ENCODE data around the gene CEP192. TPM values are rescaled to one million over a fixed set of nuclear protein-coding genes. Genes with fewer than 3 reads are reported as not detected.

CEP192 gene
- total and polyA plus RNA-seq, 2 donors (not counting 1 experiment from before 2014, with no cell fraction given): 39.3 to 47.3 TPM

DNA sequence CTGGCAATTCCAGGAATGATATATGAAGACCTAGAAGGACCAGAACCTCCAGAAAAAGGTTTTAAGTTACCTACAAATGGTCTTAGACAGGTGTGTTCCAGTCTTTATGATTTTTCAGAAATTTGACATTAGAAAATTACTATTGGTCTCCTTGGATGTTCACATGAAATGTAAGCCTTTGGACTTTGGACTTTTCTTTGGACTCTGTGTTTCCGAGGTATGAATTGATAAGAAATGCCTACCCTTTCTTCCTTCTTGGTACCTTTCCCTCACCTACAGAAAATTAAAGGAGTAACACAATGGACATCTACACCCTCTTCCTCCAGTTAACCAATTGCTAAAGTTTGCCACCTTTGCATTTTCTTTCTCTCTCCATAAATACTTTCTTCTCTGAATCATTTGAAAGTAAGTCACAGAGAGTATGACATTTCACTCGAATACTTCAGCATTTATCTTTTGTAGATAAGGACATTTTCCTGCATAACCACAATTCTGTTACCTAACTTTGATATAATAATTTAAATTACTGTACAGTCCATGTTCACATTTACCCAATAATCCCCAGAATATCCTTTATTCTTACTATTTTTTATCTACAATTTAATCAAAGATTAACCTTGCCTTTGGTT, 26.2 kb downstream of the CEP192 start:
- Histone ChIP-seq H3K4me3 (ENCODE audit: control extremely low read depth in 1 of 5, extremely low read depth in 1 of 5, insufficient read depth in 1 of 5, low read depth in 2 of 5, low read length in 4 of 5) (no peak overlapping the region), H2AFZ (ENCODE audit: insufficient read depth, low read depth, low read length, poor library complexity, severe bottlenecking) (no peak overlapping the region), H3K27me3 (replicated peaks in 1 of 4; ENCODE audit: control extremely low read depth in 1 of 4, control insufficient read depth in 3 of 4, insufficient read depth in 4 of 4, low read length in 3 of 4) (no peaks in the 10 kb centered on the region), H3K9me3 (ENCODE audit: control extremely low read depth in 1 of 3, control insufficient read depth in 2 of 3, insufficient read depth in 1 of 3, low read length in 2 of 3) (peaks cover 0 to under 1% (median 0%) of the 10 kb centered on the region in 3 donors), H3K4me2 (replicated peaks; ENCODE audit: low read depth, low read length, poor library complexity, severe bottlenecking) (no peak overlapping the region), H4K20me1 (ENCODE audit: control insufficient read depth, insufficient read depth, low read length, poor library complexity, severe bottlenecking) (no peaks in the 10 kb centered on the region), H3K9ac (ENCODE audit: low read length) (no peak overlapping the region), H3K4me1 (ENCODE audit: control insufficient read depth in 2 of 2, insufficient read depth in 2 of 2, low read length in 2 of 2) (no peaks in the 10 kb centered on the region), H3K27ac (ENCODE audit: low read length in 2 of 2) (no peak overlapping the region), H3K36me3 (replicated peaks in 1 of 2; ENCODE audit: control extremely low read depth in 1 of 2, control insufficient read depth in 1 of 2, extremely low read depth in 1 of 2, insufficient read depth in 2 of 2, low read length in 1 of 2) (peaks cover 7 to 61% of the 10 kb centered on the region in 2 experiments), H3K79me2 (ENCODE audit: control insufficient read depth, insufficient read depth, low read length) (no peaks in the 10 kb centered on the region)
- ATAC-seq (ENCODE audit: low read depth) (no peak), DNase-seq (no peak)
- CTCF ChIA-PET: no interaction called here
- POLR2A ChIA-PET: no interaction called here
- Mint-ChIP-seq H3K9me3 (ENCODE audit: insufficient read depth) (no peaks in the 10 kb centered on the region), H3K4me3 (no peak overlapping the region), H3K4me1 (peaks cover 6% of the 10 kb centered on the region), H3K27ac (no peak overlapping the region), H3K27me3 (no peaks in the 10 kb centered on the region)
- TF ChIP-seq, protein P1, sequence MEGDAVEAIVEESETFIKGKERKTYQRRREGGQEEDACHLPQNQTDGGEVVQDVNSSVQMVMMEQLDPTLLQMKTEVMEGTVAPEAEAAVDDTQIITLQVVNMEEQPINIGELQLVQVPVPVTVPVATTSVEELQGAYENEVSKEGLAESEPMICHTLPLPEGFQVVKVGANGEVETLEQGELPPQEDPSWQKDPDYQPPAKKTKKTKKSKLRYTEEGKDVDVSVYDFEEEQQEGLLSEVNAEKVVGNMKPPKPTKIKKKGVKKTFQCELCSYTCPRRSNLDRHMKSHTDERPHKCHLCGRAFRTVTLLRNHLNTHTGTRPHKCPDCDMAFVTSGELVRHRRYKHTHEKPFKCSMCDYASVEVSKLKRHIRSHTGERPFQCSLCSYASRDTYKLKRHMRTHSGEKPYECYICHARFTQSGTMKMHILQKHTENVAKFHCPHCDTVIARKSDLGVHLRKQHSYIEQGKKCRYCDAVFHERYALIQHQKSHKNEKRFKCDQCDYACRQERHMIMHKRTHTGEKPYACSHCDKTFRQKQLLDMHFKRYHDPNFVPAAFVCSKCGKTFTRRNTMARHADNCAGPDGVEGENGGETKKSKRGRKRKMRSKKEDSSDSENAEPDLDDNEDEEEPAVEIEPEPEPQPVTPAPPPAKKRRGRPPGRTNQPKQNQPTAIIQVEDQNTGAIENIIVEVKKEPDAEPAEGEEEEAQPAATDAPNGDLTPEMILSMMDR (IDR thresholded peaks at IDR 0.05): no peak
- TF ChIP-seq EZH2 (IDR thresholded peaks at IDR 0.05; ENCODE audit: borderline replicate concordance, insufficient read depth, low read depth, low read length, poor library complexity, severe bottlenecking): no peak
- intact Hi-C loops (cut with micrococcal nuclease): no loop called here
- no CpG with 5 or more reads among the region's 2 CpGs for WGBS (ENCODE audit: insufficient coverage)

DNA sequence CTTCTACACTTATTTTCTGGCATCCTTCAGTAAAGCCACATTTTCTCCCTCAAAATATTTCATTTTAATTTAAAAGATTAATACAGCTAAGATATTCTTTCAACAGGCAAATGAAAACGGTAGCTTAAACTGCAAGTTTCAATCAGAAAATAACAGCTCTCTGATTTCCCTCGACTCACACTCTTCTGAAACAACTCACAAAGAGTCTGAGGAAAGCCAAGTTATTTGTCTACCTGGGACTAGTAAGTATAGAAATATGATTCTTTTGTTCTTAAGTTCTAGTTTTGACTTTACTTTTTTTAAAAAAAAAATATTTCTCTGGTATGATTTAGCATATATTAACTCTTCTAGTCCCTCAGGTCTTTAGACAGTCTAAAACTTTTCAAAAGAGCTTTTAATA, 27.2 kb downstream of the CEP192 start:
- no peak overlapping the region for H3K4me3 ChIP-seq (ENCODE audit: control extremely low read depth in 1 of 5, extremely low read depth in 1 of 5, insufficient read depth in 1 of 5, low read depth in 2 of 5, low read length in 4 of 5)
- CTCF ChIA-PET: interaction anchor here (0.6 kb wide), 1 partner anchor 66 kb away, joined by 3 read pairs; no protein-coding TSS in a partner anchor

More for the DNA sequence above, 27.2 kb downstream of the CEP192 start:
- ATAC-seq (ENCODE audit: low read depth) (no peak), DNase-seq (no peak)
- peaks cover 6% of the 10 kb centered on the region for H3K4me1 Mint-ChIP-seq
- H3K4me1 ChIP-seq (ENCODE audit: control insufficient read depth in 2 of 2, insufficient read depth in 2 of 2, low read length in 2 of 2): no peaks in the 10 kb centered on the region
- H3K9me3 Mint-ChIP-seq (ENCODE audit: insufficient read depth): peaks cover 2% of the 10 kb centered on the region
- no peaks in the 10 kb centered on the region for H4K20me1 ChIP-seq (ENCODE audit: control insufficient read depth, insufficient read depth, low read length, poor library complexity, severe bottlenecking)
- H3K27me3 Mint-ChIP-seq: no peaks in the 10 kb centered on the region
- H3K36me3 ChIP-seq (replicated peaks in 1 of 2; ENCODE audit: control extremely low read depth in 1 of 2, control insufficient read depth in 1 of 2, extremely low read depth in 1 of 2, insufficient read depth in 2 of 2, low read length in 1 of 2): peaks cover 9 to 57% of the 10 kb centered on the region in 2 experiments
- no peak overlapping the region for H3K9ac ChIP-seq (ENCODE audit: low read length)
- TF ChIP-seq EZH2 (IDR thresholded peaks at IDR 0.05; ENCODE audit: borderline replicate concordance, insufficient read depth, low read depth, low read length, poor library complexity, severe bottlenecking): no peak
- TF ChIP-seq, protein P1 (IDR thresholded peaks at IDR 0.05): no peak
- no peak overlapping the region for H3K4me3 Mint-ChIP-seq
- peaks cover 0 to 3% (median 0%) of the 10 kb centered on the region in 3 donors for H3K9me3 ChIP-seq (ENCODE audit: control extremely low read depth in 1 of 3, control insufficient read depth in 2 of 3, insufficient read depth in 1 of 3, low read length in 2 of 3)
- no peaks in the 10 kb centered on the region for H3K27me3 ChIP-seq (replicated peaks in 1 of 4; ENCODE audit: control extremely low read depth in 1 of 4, control insufficient read depth in 3 of 4, insufficient read depth in 4 of 4, low read length in 3 of 4)
- H3K27ac Mint-ChIP-seq: no peak overlapping the region
- H3K4me2 ChIP-seq (replicated peaks; ENCODE audit: low read depth, low read length, poor library complexity, severe bottlenecking): no peak overlapping the region
- H3K79me2 ChIP-seq (ENCODE audit: control insufficient read depth, insufficient read depth, low read length): peaks cover 7% of the 10 kb centered on the region
- intact Hi-C loops (cut with micrococcal nuclease): no loop called here
- no peak overlapping the region for H2AFZ ChIP-seq (ENCODE audit: insufficient read depth, low read depth, low read length, poor library complexity, severe bottlenecking)
- no peak overlapping the region for H3K27ac ChIP-seq (ENCODE audit: low read length in 2 of 2)
- WGBS (ENCODE audit: insufficient coverage): no CpG with 5 or more reads among the region's 2 CpGs
- POLR2A ChIA-PET: no interaction called here
